A673 (cell line): ENCODE measurements around the gene COQ10A.

Experiments
- EZH2 ChIP-seq: fragments of 200-600 bp; sonication (generic); IDR thresholded peaks from 2 replicates; pipeline ENCODE4 v1.6.1; 2017; ENCODE audit warnings: borderline replicate concordance, low read depth, mild to moderate bottlenecking, mixed read lengths, antibody characterized with exemption, low read length; ENCODE audit not compliant: poor library complexity, severe bottlenecking
- TF ChIP-seq, protein P1 (sequence below): fragments of 300-800, 200-600 bp; sonication (generic); conservative IDR thresholded peaks from 2 replicates; pipeline ENCODE4 v1.5.1; 2017; ENCODE audit warnings: low read depth, mild to moderate bottlenecking, antibody characterized with exemption, low read length, moderate library complexity, mixed read lengths

DNA sequence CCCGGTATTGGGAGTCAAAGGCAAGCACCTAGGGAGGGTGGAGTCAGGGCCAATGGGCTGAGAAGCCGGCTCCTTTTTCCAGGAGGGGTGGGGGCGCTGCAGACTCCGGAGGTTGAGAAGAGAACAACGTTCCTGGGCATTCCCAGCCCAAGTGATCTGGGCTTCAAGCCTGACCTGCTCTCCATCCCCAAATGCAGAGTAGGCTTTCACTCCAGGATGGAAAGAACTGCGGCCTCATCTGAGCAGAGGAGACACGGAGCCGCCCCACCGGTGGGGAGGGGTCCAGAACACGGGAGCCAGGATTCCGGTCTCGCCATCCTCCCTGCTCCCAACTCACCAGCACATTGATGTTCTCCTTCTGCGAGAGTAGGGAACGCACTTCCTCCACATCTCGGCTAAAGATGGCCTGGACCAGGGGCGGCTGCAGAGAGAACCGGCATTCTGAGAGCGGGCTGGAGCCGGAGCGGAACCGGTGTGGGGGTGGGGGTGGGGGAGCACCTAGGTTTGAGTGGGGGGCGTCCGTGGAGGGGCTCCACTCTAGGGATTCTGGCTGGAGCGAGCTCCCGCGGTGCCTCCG, 9.2 kb upstream of the COQ10A start:
- TF ChIP-seq, protein P1, sequence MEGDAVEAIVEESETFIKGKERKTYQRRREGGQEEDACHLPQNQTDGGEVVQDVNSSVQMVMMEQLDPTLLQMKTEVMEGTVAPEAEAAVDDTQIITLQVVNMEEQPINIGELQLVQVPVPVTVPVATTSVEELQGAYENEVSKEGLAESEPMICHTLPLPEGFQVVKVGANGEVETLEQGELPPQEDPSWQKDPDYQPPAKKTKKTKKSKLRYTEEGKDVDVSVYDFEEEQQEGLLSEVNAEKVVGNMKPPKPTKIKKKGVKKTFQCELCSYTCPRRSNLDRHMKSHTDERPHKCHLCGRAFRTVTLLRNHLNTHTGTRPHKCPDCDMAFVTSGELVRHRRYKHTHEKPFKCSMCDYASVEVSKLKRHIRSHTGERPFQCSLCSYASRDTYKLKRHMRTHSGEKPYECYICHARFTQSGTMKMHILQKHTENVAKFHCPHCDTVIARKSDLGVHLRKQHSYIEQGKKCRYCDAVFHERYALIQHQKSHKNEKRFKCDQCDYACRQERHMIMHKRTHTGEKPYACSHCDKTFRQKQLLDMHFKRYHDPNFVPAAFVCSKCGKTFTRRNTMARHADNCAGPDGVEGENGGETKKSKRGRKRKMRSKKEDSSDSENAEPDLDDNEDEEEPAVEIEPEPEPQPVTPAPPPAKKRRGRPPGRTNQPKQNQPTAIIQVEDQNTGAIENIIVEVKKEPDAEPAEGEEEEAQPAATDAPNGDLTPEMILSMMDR: no peak
- no peak for TF ChIP-seq EZH2
